Type B pancreatic cell (in vitro differentiated cells): ENCODE measurements around the gene PCDHA2. TPM values are rescaled to one million over a fixed set of nuclear protein-coding genes. Genes with fewer than 3 reads are reported as not detected.
A peak's percentile ranks its signal among the peaks of the same experiment; 100 is the strongest.
"Not testable (repeated sequence)": the region's sequence is repeated elsewhere in the genome, so short reads cannot be mapped to it uniquely, and the experiment has no call there.

Experiments used
- DNase-seq: peaks from one replicate; pipeline ENCODE4 v3.0.0; 2021; ENCODE audit warnings: mixed read lengths; ENCODE audit not compliant: unreplicated experiment; ENCODE audit errors: extremely low spot score
- H3K27ac Mint-ChIP-seq: 2 replicates; pipeline ENCODE4 v1.8.0; 2021; ENCODE audit warnings: mild to moderate bottlenecking, mixed read lengths
- H3K27me3 Mint-ChIP-seq: 2 replicates; pipeline ENCODE4 v1.8.0; 2021; ENCODE audit warnings: mixed read lengths
- H3K36me3 Mint-ChIP-seq: 2 replicates; pipeline ENCODE4 v1.8.0; 2021; ENCODE audit warnings: mixed read lengths
- H3K4me1 Mint-ChIP-seq: one replicate; pipeline ENCODE4 v1.8.0; 2021; ENCODE audit warnings: mixed read lengths; ENCODE audit not compliant: unreplicated experiment
- H3K4me3 Mint-ChIP-seq: 2 replicates; pipeline ENCODE4 v1.8.0; 2021; ENCODE audit warnings: mild to moderate bottlenecking, mixed read lengths
- H3K9me3 Mint-ChIP-seq: 2 replicates; pipeline ENCODE4 v1.8.0; 2021; ENCODE audit warnings: mixed read lengths
- CTCF ChIP-seq: fragments of 200-600 bp; sonication (generic); conservative IDR thresholded peaks from 2 replicates; pipeline ENCODE4 v1.5.0; 2021; ENCODE audit warnings: antibody characterized with exemption, mild to moderate bottlenecking
- total RNA-seq: library from RNA; stranded (reverse); gene quantifications from 2 replicates; pipeline ENCODE4 v1.2.1, GENCODE V29; 2021; ENCODE audit warnings: low replicate concordance

Gene PCDHA2
- total RNA-seq, 1 donor from 2014 or later, result 1.0 TPM

- no peaks in the 10 kb centered on the region for H3K36me3 Mint-ChIP-seq
These were observed 8.6 kb upstream of the PCDHA2 start, which contains the start of gene PCDHA1 for GRCh38 chr5:140785905-140786686. TSS of gene PCDHA1 (plus strand) at chr5:140786140.

DNA sequence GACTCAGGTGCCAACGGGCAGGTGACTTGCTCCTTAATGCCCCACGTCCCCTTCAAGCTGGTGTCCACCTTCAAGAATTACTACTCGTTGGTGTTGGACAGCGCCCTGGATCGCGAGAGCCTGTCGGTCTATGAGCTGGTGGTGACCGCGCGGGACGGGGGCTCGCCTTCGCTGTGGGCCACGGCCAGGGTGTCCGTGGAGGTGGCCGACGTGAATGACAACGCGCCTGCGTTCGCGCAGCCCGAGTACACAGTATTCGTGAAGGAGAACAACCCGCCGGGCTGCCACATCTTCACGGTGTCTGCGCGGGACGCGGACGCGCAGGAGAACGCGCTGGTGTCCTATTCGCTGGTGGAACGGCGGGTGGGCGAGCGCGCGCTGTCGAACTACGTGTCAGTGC lies 7.2 kb upstream of the PCDHA2 start:
- not testable (repeated sequence) for H3K4me3 Mint-ChIP-seq, H3K4me1 Mint-ChIP-seq, H3K27me3 Mint-ChIP-seq, DNase-seq, H3K27ac Mint-ChIP-seq, H3K36me3 Mint-ChIP-seq
- H3K9me3 Mint-ChIP-seq, result peaks cover 13% of the 10 kb centered on the region

More at GRCh38 chr5:140785905-140786686, 8.6 kb upstream of the PCDHA2 start, which contains the start of gene PCDHA1:
- H3K9me3 Mint-ChIP-seq, result peaks cover 13% of the 10 kb centered on the region
- H3K27me3 Mint-ChIP-seq, result no peaks in the 10 kb centered on the region
- no peak for DNase-seq
- no peaks in the 10 kb centered on the region for H3K4me1 Mint-ChIP-seq
- peak within 1 kb of the TSS; percentile 67 for H3K4me3 Mint-ChIP-seq
- no peak within 1 kb of the TSS for H3K27ac Mint-ChIP-seq
- TF ChIP-seq CTCF, result no peak

- H3K27me3 Mint-ChIP-seq, H3K4me3 Mint-ChIP-seq, H3K9me3 Mint-ChIP-seq, H3K4me1 Mint-ChIP-seq, H3K27ac Mint-ChIP-seq, DNase-seq, H3K36me3 Mint-ChIP-seq: not testable (repeated sequence)
These were observed 6.7 kb upstream of the PCDHA2 start for GRCh38 chr5:140787849-140788504.

- peaks cover 5% of the 10 kb centered on the region for H3K9me3 Mint-ChIP-seq
These were observed 3.6 kb upstream of the PCDHA2 start for GRCh38 chr5:140791089-140791488.

GRCh38 chr5:140795259-140795641 lies 598 bp downstream of the PCDHA2 start:
- Mint-ChIP-seq H3K4me1 (no peaks in the 10 kb centered on the region), H3K4me3 (peak overlapping the region; percentile 91), H3K27ac (peak overlapping the region; percentile 51), H3K27me3 (no peaks in the 10 kb centered on the region), H3K36me3 (peaks cover 5% of the 10 kb centered on the region), H3K9me3 (peaks cover 4% of the 10 kb centered on the region)
- peak; percentile 38 for TF ChIP-seq CTCF
- no peak for DNase-seq

More at GRCh38 chr5:140791089-140791488, 3.6 kb upstream of the PCDHA2 start:
- Mint-ChIP-seq H3K27me3 (no peaks in the 10 kb centered on the region), H3K4me1 (no peaks in the 10 kb centered on the region), H3K36me3 (peaks cover 5% of the 10 kb centered on the region), H3K4me3 (no peak overlapping the region), H3K27ac (no peak overlapping the region)
- no peak for TF ChIP-seq CTCF
- DNase-seq, result no peak

DNA sequence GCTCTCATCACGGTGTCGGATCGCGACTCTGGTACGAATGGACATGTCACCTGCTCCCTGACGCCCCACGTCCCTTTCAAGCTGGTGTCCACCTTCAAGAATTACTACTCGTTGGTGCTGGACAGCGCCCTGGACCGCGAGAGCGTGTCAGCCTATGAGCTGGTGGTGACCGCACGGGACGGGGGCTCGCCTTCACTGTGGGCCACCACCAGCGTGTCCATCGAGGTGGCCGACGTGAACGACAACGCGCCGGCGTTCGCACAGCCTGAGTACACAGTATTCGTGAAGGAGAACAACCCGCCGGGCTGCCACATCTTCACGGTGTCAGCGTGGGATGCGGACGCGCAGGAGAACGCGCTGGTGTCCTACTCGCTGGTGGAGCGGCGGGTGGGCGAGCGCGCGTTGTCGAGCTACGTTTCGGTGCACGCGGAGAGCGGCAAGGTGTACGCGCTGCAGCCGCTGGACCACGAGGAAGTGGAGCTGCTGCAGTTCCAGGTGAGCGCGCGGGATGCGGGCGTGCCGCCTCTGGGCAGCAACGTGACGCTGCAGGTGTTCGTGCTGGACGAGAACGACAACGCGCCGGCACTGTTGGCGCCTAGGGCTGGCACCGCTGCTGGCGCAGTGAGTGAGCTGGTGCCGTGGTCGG lies 1.5 kb downstream of the PCDHA2 start:
- H3K36me3 Mint-ChIP-seq, H3K4me1 Mint-ChIP-seq, DNase-seq, H3K27ac Mint-ChIP-seq, H3K9me3 Mint-ChIP-seq, H3K4me3 Mint-ChIP-seq, H3K27me3 Mint-ChIP-seq: not testable (repeated sequence)

DNA sequence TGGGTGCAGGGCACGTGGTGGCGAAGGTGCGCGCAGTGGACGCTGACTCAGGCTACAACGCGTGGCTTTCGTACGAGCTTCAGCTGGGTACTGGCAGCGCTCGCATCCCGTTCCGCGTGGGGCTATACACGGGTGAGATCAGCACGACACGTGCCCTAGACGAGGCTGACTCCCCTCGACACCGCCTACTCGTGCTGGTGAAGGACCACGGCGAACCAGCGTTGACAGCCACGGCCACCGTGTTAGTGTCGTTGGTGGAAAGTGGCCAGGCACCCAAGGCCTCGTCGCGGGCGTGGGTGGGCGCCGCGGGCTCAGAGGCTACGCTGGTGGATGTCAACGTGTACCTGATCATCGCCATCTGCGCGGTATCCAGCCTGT lies 2.1 kb downstream of the PCDHA2 start:
- Mint-ChIP-seq H3K4me3 (no peak overlapping the region), H3K27me3 (no peaks in the 10 kb centered on the region), H3K27ac (no peak overlapping the region), H3K4me1 (no peaks in the 10 kb centered on the region), H3K9me3 (peaks cover 5% of the 10 kb centered on the region), H3K36me3 (peaks cover 5% of the 10 kb centered on the region)
- TF ChIP-seq CTCF, result no peak
- DNase-seq, result no peak
